GM23338 (cell line): ENCODE results near the gene MATN3. TPM values are rescaled to one million over a fixed set of nuclear protein-coding genes. Genes with fewer than 3 reads are reported as not detected.

Experiments used
- ATAC-seq: fragments of 200-7000 bp; cut with Tn5 transposase; 3 replicates; pipeline ENCODE4 v1.9.1; 2020
- DNase-seq: peaks from one replicate; pipeline ENCODE4 v3.0.0-alpha.2; 2015; ENCODE audit warnings: low spot score
- H2AFZ ChIP-seq: fragments of 200-600 bp; sonication (generic); 2 replicates; pipeline ENCODE4 v1.8.0; 2016; ENCODE audit warnings: antibody characterized with exemption, mild to moderate bottlenecking, moderate library complexity
- H3F3A ChIP-seq: fragments of 200-600 bp; sonication (generic); replicated peaks from 2 replicates; pipeline ENCODE4 v1.8.0; 2017; ENCODE audit warnings: antibody characterized with exemption, mixed run types, low read depth
- H3K27ac ChIP-seq: fragments of 200-600 bp; sonication (generic); 2 replicates; pipeline ENCODE4 v1.6.1; 2016; ENCODE audit warnings: low read depth
- H3K27me3 ChIP-seq: fragments of 200-600 bp; sonication (generic); 2 replicates; pipeline ENCODE4 v1.8.0; 2016; ENCODE audit warnings: mild to moderate bottlenecking, mixed run types, moderate library complexity; ENCODE audit not compliant: insufficient read depth
- H3K36me3 ChIP-seq: fragments of 200-600 bp; sonication (generic); 2 replicates; pipeline ENCODE4 v1.8.0; 2016; ENCODE audit warnings: mild to moderate bottlenecking; ENCODE audit not compliant: insufficient read depth
- H3K4me1 ChIP-seq: fragments of 200-600 bp; sonication (generic); 2 replicates; pipeline ENCODE4 v1.8.0; 2016; ENCODE audit warnings: mild to moderate bottlenecking, moderate library complexity; ENCODE audit not compliant: insufficient read depth
- H3K4me2 ChIP-seq: fragments of 200-600 bp; sonication (generic); 2 replicates; pipeline ENCODE4 v1.7.1; 2017; ENCODE audit warnings: mixed run types
- H3K4me3 ChIP-seq: fragments of 200-600 bp; sonication (generic); 2 replicates; pipeline ENCODE4 v1.6.1; 2016; ENCODE audit warnings: mixed run types
- H3K79me2 ChIP-seq: fragments of 200-600 bp; sonication (generic); replicated peaks from 2 replicates; pipeline ENCODE4 v1.8.0; 2017; ENCODE audit warnings: mild to moderate bottlenecking; ENCODE audit not compliant: insufficient read depth
- H3K9me2 ChIP-seq: fragments of 200-600 bp; sonication (generic); 2 replicates; pipeline ENCODE4 v1.8.0; 2017; ENCODE audit not compliant: insufficient read depth
- H4K20me1 ChIP-seq: fragments of 200-600 bp; sonication (generic); replicated peaks from 2 replicates; pipeline ENCODE4 v1.8.0; 2017; ENCODE audit warnings: mild to moderate bottlenecking; ENCODE audit not compliant: insufficient read depth
- H3K27ac Mint-ChIP-seq: 2 replicates; pipeline ENCODE4 v1.8.0; 2020; ENCODE audit warnings: inconsistent platforms, mild to moderate bottlenecking, moderate library complexity, mixed read lengths
- H3K27me3 Mint-ChIP-seq: 3 replicates; pipeline ENCODE4 v1.8.0; 2022; ENCODE audit warnings: low read depth, mild to moderate bottlenecking, moderate library complexity, mixed read lengths, inconsistent platforms; ENCODE audit not compliant: insufficient read depth, poor library complexity
- H3K36me3 Mint-ChIP-seq: 3 replicates; pipeline ENCODE4 v1.8.0; 2021; ENCODE audit warnings: low read depth, mild to moderate bottlenecking, inconsistent platforms, moderate library complexity, mixed read lengths
- H3K4me1 Mint-ChIP-seq: 3 replicates; pipeline ENCODE4 v1.8.0; 2020; ENCODE audit warnings: mild to moderate bottlenecking, inconsistent platforms, mixed read lengths
- H3K4me3 Mint-ChIP-seq: 3 replicates; pipeline ENCODE4 v1.8.0; 2021; ENCODE audit warnings: moderate library complexity, mild to moderate bottlenecking, inconsistent platforms, mixed read lengths
- H3K9me3 Mint-ChIP-seq: 3 replicates; pipeline ENCODE4 v1.8.0; 2020; ENCODE audit warnings: moderate library complexity, mild to moderate bottlenecking, inconsistent platforms, mixed read lengths
- CREB1 ChIP-seq: fragments of 250-450 bp; sonication (Bioruptor Pico); IDR thresholded peaks from 2 replicates; pipeline ENCODE4 v1.5.0; 2020; ENCODE audit warnings: low read depth, mild to moderate bottlenecking, moderate library complexity
- CTCF ChIP-seq, 2 experiments: fragments of 200-600 bp in 1 of 2; sonication (generic) in 1 of 2; conservative IDR thresholded peaks; 2 replicates each; pipeline versions ENCODE4 v1.5.1 to v1.6.1; 2016 to 2017; ENCODE audit warnings: antibody characterized with exemption in 2 of 2, low read depth in 2 of 2, mild to moderate bottlenecking in 2 of 2, moderate library complexity in 1 of 2
- ETS1 ChIP-seq: IDR thresholded peaks from 2 replicates; pipeline ENCODE4 v1.6.1; 2016; ENCODE audit warnings: antibody characterized with exemption
- EZH2 ChIP-seq: fragments of 200-600 bp; sonication (generic); IDR thresholded peaks from one replicate; pipeline ENCODE4 v1.8.0; 2017; ENCODE audit warnings: antibody characterized with exemption, mild to moderate bottlenecking, low read depth; ENCODE audit not compliant: unreplicated experiment
- NANOG ChIP-seq: IDR thresholded peaks from 2 replicates; pipeline ENCODE4 v1.6.1; 2016; ENCODE audit warnings: antibody characterized with exemption, borderline replicate concordance
- POLR2AphosphoS5 ChIP-seq: IDR thresholded peaks from 2 replicates; pipeline ENCODE4 v1.6.1; 2016; ENCODE audit warnings: antibody characterized with exemption, low read depth
- REST ChIP-seq: IDR thresholded peaks from one replicate; pipeline ENCODE4 v1.6.1; 2018; ENCODE audit warnings: antibody characterized with exemption; ENCODE audit not compliant: unreplicated experiment
- STAT1 ChIP-seq: IDR thresholded peaks from one replicate; pipeline ENCODE4 v1.6.1; 2016; ENCODE audit warnings: antibody characterized with exemption; ENCODE audit not compliant: unreplicated experiment
- ZNF114 ChIP-seq: fragments of 250-450 bp; sonication (Bioruptor Pico); IDR thresholded peaks from 2 replicates; pipeline ENCODE4 v1.5.0; 2020; ENCODE audit warnings: mild to moderate bottlenecking, moderate library complexity
- ZNF331 ChIP-seq: fragments of 250-450 bp; sonication (Bioruptor Pico); IDR thresholded peaks from 2 replicates; pipeline ENCODE4 v1.5.0; 2020; ENCODE audit warnings: low read depth, mild to moderate bottlenecking, moderate library complexity
- ZNF462 ChIP-seq: fragments of 250-450 bp; sonication (Bioruptor Pico); IDR thresholded peaks from 2 replicates; pipeline ENCODE4 v1.5.0; 2020; ENCODE audit warnings: mild to moderate bottlenecking, moderate library complexity
- polyA plus RNA-seq: library from polyadenylated mRNA; unstranded; fragments of >200 nt; fragmentation: Nextera tagmentation; extraction: Ambion mirVana; gene quantifications from 2 replicates; pipeline ENCODE4 v1.2.1, GENCODE V29; 2016
- total RNA-seq: library from RNA; depleted of rRNA; stranded (reverse); fragments of >200 nt; shearing (Covaris generic); gene quantifications from 2 replicates; pipeline ENCODE4 v1.2.3, GENCODE V29; 2014

Gene MATN3
- total and polyA plus RNA-seq, 2 experiments from 2014 or later: 4.6 to 6.4 TPM

GRCh38 chr2:19971691-19972090 is 40.8 kb downstream of the MATN3 start (continued):
- TF ChIP-seq CTCF (conservative IDR thresholded peaks at IDR 0.05; ENCODE audit: low read depth in 2 of 2): no peak
- TF ChIP-seq REST: no peak
- TF ChIP-seq EZH2: no peak
- no peak for TF ChIP-seq ZNF331 (CRISPR knock-in tag)
- TF ChIP-seq POLR2AphosphoS5: no peak
- TF ChIP-seq STAT1: no peak
- TF ChIP-seq ETS1: no peak
- no peak for TF ChIP-seq NANOG
- TF ChIP-seq ZNF114 (CRISPR knock-in tag): no peak
- TF ChIP-seq CREB1 (CRISPR knock-in tag): no peak

GRCh38 chr2:19963386-19963785 is 49.1 kb downstream of the MATN3 start:
- Histone ChIP-seq H3K27me3 (no peaks in the 10 kb centered on the region), H3K9me2 (no peaks in the 10 kb centered on the region), H3K36me3 (peaks cover 9% of the 10 kb centered on the region), H3K4me1 (no peaks in the 10 kb centered on the region), H3K27ac (no peak overlapping the region), H3F3A (no peaks in the 10 kb centered on the region), H2AFZ (no peak overlapping the region), H4K20me1 (peaks cover 7% of the 10 kb centered on the region), H3K79me2 (no peaks in the 10 kb centered on the region), H3K4me3 (no peak overlapping the region), H3K4me2 (no peak overlapping the region)
- H3K27me3 Mint-ChIP-seq: peaks cover 3% of the 10 kb centered on the region
- H3K27ac Mint-ChIP-seq: no peak overlapping the region
- H3K9me3 Mint-ChIP-seq: no peaks in the 10 kb centered on the region
- H3K4me3 Mint-ChIP-seq: no peak overlapping the region
- peaks cover 19% of the 10 kb centered on the region for H3K36me3 Mint-ChIP-seq
- TF ChIP-seq ZNF462 (CRISPR knock-in tag) (no peak), ZNF331 (CRISPR knock-in tag) (no peak), POLR2AphosphoS5 (no peak)
- H3K4me1 Mint-ChIP-seq: no peaks in the 10 kb centered on the region
- DNase-seq: no peak
- ATAC-seq: no peak
